VCaP (cell line): ENCODE measurements around the gene RNLS.
"Not testable (repeated sequence)": the region's sequence is repeated elsewhere in the genome, so short reads cannot be mapped to it uniquely, and the experiment has no call there.

Source experiments
- H3K27ac ChIP-seq: fragments of 450-650 bp; 2 replicates; pipeline ENCODE4 v1.5.1; 2017
- CTCF ChIP-seq: fragments of 450-650 bp; conservative IDR thresholded peaks from 2 replicates; pipeline ENCODE4 v1.5.1; 2017; ENCODE audit warnings: mild to moderate bottlenecking, moderate library complexity

RNLS gene

GRCh38 chr10:88280518-88280917 is 302.6 kb downstream of the RNLS start:
- no peak for TF ChIP-seq CTCF
- H3K27ac ChIP-seq = no peak overlapping the region

- H3K27ac ChIP-seq = no peak overlapping the region
- no peak for TF ChIP-seq CTCF
Measured at GRCh38 chr10:88278912-88279311, 304.2 kb downstream of the RNLS start.

- not testable (repeated sequence) for H3K27ac ChIP-seq
Measured at GRCh38 chr10:88276945-88277344, 306.2 kb downstream of the RNLS start.

GRCh38 chr10:88274286-88274685 is 308.8 kb downstream of the RNLS start:
- TF ChIP-seq CTCF = no peak
- H3K27ac ChIP-seq = no peak overlapping the region

- no peak overlapping the region for H3K27ac ChIP-seq
- TF ChIP-seq CTCF = no peak
Measured at GRCh38 chr10:88273567-88273966, 309.6 kb downstream of the RNLS start.

- H3K27ac ChIP-seq = no peak overlapping the region
- TF ChIP-seq CTCF = no peak
Measured at GRCh38 chr10:88271761-88272543, 311.2 kb downstream of the RNLS start.

- H3K27ac ChIP-seq = no peak overlapping the region
- TF ChIP-seq CTCF = no peak
Measured at GRCh38 chr10:88270871-88271713, 312.0 kb downstream of the RNLS start.
